MCF 10A (cell line): ENCODE data around the gene PPTC7. TPM values are rescaled to one million over a fixed set of nuclear protein-coding genes. Genes with fewer than 3 reads are reported as not detected.
A peak's percentile ranks its signal among the peaks of the same experiment; 100 is the strongest.

Experiments
- BruUV-seq: library from RNA; stranded (reverse); fragments of 400-500 nt; replicated peaks from 2 replicates; lab custom pipeline; 2021; lab: Mats Ljungman, UMichigan
- CTCF ChIA-PET: fragments of 300-600 bp; sonication (Branson Sonifier 250); formaldehyde crosslinking; extraction: SDS; loops from one replicate; lab custom pipeline; 2021; ENCODE audit warnings: antibody characterized with exemption, inconsistent platforms; lab: Yijun Ruan, JAX
- POLR2A ChIA-PET: fragments of 300-600, 350-650 bp; sonication (Branson Sonifier 250); formaldehyde crosslinking; extraction: SDS; loops from one replicate; lab custom pipeline; 2020; ENCODE audit warnings: antibody characterized with exemption, inconsistent platforms; lab: Yijun Ruan, JAX
- DNase-seq: peaks from one replicate; pipeline ENCODE4 v3.0.0-alpha.2; 2018; ENCODE audit not compliant: unreplicated experiment
- H3K27ac Mint-ChIP-seq: one replicate; pipeline ENCODE4 v1.8.0; 2022; ENCODE audit warnings: mild to moderate bottlenecking, low read depth, mixed read lengths; ENCODE audit not compliant: unreplicated experiment
- H3K27me3 Mint-ChIP-seq: one replicate; pipeline ENCODE4 v1.8.0; 2022; ENCODE audit warnings: mixed read lengths; ENCODE audit not compliant: insufficient read depth, unreplicated experiment
- H3K36me3 Mint-ChIP-seq: one replicate; pipeline ENCODE4 v1.8.0; 2022; ENCODE audit warnings: mild to moderate bottlenecking, moderate library complexity, mixed read lengths; ENCODE audit not compliant: insufficient read depth, unreplicated experiment
- H3K4me1 Mint-ChIP-seq: one replicate; pipeline ENCODE4 v1.8.0; 2022; ENCODE audit warnings: mixed read lengths; ENCODE audit not compliant: insufficient read depth, unreplicated experiment
- H3K4me3 Mint-ChIP-seq: one replicate; pipeline ENCODE4 v1.8.0; 2022; ENCODE audit warnings: mild to moderate bottlenecking, moderate library complexity, mixed read lengths; ENCODE audit not compliant: unreplicated experiment
- H3K9me3 Mint-ChIP-seq: one replicate; pipeline ENCODE4 v1.8.0; 2022; ENCODE audit warnings: mixed read lengths; ENCODE audit not compliant: unreplicated experiment
- CTCF ChIP-seq: fragments of 200-600 bp; IDR thresholded peaks from one replicate; pipeline ENCODE4 v1.8.0; 2022; ENCODE audit warnings: antibody characterized with exemption, mild to moderate bottlenecking; ENCODE audit not compliant: unreplicated experiment
- intact Hi-C: fragments of 100-400 bp; cut with micrococcal nuclease; formaldehyde crosslinking; loops from 2 replicates; pipeline ENCODE4 v1.14.1; 2022
- total RNA-seq: library from RNA; stranded (reverse); gene quantifications from 2 replicates; pipeline ENCODE4 v1.2.3, GENCODE V29; 2022

PPTC7 gene
- total RNA-seq, 1 experiment from 2014 or later, result 36.5 TPM

- Mint-ChIP-seq H3K4me1 (peaks cover 52% of the 10 kb centered on the region), H3K9me3 (no peaks in the 10 kb centered on the region), H3K27ac (peak overlapping the region; percentile 73), H3K27me3 (no peaks in the 10 kb centered on the region), H3K4me3 (no peak overlapping the region), H3K36me3 (peaks cover 100% of the 10 kb centered on the region)
- CTCF ChIA-PET, result interaction anchor here (0.9 to 3.8 kb wide), 2 partner anchors 17 to 61 kb away, joined by 3 to 21 read pairs; no protein-coding TSS in a partner anchor
- TF ChIP-seq CTCF, result no peak
- no TSS peak for BruUV-seq
- intact Hi-C loops, result no loop called here
- POLR2A ChIA-PET, result interaction anchor here (0.6 to 14.4 kb wide), 10 partner anchors 9 to 90 kb away, joined by 3 to 351 read pairs (median 4); partner anchors contain the start of genes ARPC3 and GPN3
- peak; percentile 30 for DNase-seq
Observed at GRCh38 chr12:110540048-110540447, 43.1 kb downstream of the PPTC7 start.

GRCh38 chr12:110538869-110539622 is 44.1 kb downstream of the PPTC7 start:
- no peak for DNase-seq
- Mint-ChIP-seq H3K27ac (peak overlapping the region; percentile 73), H3K9me3 (no peaks in the 10 kb centered on the region), H3K4me1 (peaks cover 51% of the 10 kb centered on the region), H3K4me3 (peak overlapping the region; percentile 38), H3K27me3 (no peaks in the 10 kb centered on the region), H3K36me3 (peaks cover 100% of the 10 kb centered on the region)
- CTCF ChIA-PET, result interaction anchor here (0.5 to 3.8 kb wide), 6 partner anchors 10 to 72 kb away, joined by 3 to 21 read pairs (median 5); no protein-coding TSS in a partner anchor
- no TSS peak for BruUV-seq
- intact Hi-C loops, result loop anchor here (5.0 kb wide), 1 partner anchor 38 kb away; no protein-coding TSS in a partner anchor
- TF ChIP-seq CTCF, result no peak
- POLR2A ChIA-PET, result interaction anchor here (0.6 to 14.4 kb wide), 18 partner anchors 9 to 89 kb away, joined by 3 to 351 read pairs (median 5); partner anchors contain the start of genes ARPC3, FAM216A and GPN3

GRCh38 chr12:110537605-110538409 is 45.3 kb downstream of the PPTC7 start:
- ChIA-PET POLR2A (interaction anchor here (0.6 to 14.4 kb wide), 26 partner anchors 7 to 262 kb away, joined by 3 to 351 read pairs (median 5); partner anchors contain the start of genes FAM216A, GPN3, RAD9B and TCTN1), CTCF (interaction anchor here (0.6 to 3.8 kb wide), 6 partner anchors 11 to 206 kb away, joined by 3 to 21 read pairs (median 6); no protein-coding TSS in a partner anchor)
- peak overlapping the region; percentile 47 for H3K4me3 Mint-ChIP-seq
- peaks cover 40% of the 10 kb centered on the region for H3K4me1 Mint-ChIP-seq
- peak overlapping the region; percentile 69 for H3K27ac Mint-ChIP-seq
- no TSS peak for BruUV-seq
- no peaks in the 10 kb centered on the region for H3K9me3 Mint-ChIP-seq
- no peak for TF ChIP-seq CTCF
- DNase-seq, result peak; percentile 97
- no peaks in the 10 kb centered on the region for H3K27me3 Mint-ChIP-seq
- intact Hi-C loops, result loop anchor here (5.0 kb wide), 1 partner anchor 39 kb away; no protein-coding TSS in a partner anchor
- peaks cover 99% of the 10 kb centered on the region for H3K36me3 Mint-ChIP-seq
